ENCODE data around the gene CNIH2. TPM values are rescaled to one million over a fixed set of nuclear protein-coding genes. Genes with fewer than 3 reads are reported as not detected.
A peak's percentile ranks its signal among the peaks of the same experiment; 100 is the strongest.

Gene CNIH2
- total and polyA plus RNA-seq, 9 of the 15 experiments (the other 6 are each of a cell fraction or from before 2014, with no cell fraction given) = 0.26 to 0.89 (median 0.40) TPM; not detected in 4

DNA sequence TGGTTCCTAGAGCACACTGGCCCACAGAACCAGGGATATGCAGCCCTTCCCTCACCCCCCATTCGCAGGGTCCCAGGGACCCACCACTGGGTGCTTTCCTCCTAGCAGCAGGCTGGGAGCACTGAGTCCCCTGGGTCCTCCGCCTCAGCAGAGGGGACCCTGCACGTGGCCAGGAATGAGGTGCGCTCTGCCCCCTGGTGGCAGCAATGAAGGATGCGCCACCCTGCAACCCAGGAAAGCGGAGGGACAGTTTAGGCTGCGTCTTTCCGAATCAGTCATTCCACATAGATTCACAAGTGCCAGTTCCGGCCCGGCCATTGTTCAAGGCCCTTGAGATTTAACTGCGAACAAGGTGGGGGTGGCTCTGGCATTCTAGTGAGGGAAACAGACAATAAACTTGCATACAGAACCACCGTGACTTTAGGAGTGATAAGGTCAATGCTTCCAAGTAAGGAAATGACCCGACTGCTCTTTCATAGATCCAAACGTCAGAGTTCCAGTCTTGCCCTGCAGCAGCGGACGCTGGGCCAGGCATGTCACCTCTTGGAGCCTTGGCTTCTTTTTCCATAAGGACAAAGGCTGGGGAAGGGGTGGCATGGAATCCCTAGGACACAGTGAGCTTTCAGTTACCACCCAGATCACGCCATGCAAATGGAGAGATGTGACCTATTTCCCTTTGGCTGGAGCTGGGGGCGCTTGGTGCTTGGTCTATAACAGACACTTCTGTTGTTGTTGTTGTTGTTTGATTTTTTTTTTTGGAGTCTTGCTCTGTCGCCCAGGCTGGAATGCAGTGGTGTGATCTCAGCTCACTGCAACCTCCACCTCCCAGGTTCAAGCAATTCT, 50.5 kb downstream of the CNIH2 start (continued):
- TF ChIP-seq CEBPB (tag; IDR thresholded peaks at IDR 0.05) (no peak), GTF2F1 (IDR thresholded peaks at IDR 0.05; ENCODE audit: low read depth, low read length) (no peak), E2F3 (CRISPR knock-in tag; IDR thresholded peaks at IDR 0.05) (no peak), RBM34 (IDR thresholded peaks at IDR 0.05; ENCODE audit: borderline replicate concordance, insufficient read depth, low read length) (no peak), RFX1 (IDR thresholded peaks at IDR 0.05) (no peak), LCOR (CRISPR knock-in tag; IDR thresholded peaks at IDR 0.05) (0 out of 2 replicates have a peak, but pooled peaks have one; percentile 49), TGIF2 (CRISPR knock-in tag; IDR thresholded peaks at IDR 0.05) (no peak)
- TF ChIP-seq, protein P1, sequence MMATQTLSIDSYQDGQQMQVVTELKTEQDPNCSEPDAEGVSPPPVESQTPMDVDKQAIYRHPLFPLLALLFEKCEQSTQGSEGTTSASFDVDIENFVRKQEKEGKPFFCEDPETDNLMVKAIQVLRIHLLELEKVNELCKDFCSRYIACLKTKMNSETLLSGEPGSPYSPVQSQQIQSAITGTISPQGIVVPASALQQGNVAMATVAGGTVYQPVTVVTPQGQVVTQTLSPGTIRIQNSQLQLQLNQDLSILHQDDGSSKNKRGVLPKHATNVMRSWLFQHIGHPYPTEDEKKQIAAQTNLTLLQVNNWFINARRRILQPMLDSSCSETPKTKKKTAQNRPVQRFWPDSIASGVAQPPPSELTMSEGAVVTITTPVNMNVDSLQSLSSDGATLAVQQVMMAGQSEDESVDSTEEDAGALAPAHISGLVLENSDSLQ (IDR thresholded peaks at IDR 0.05) = no peak
- TF ChIP-seq, protein P2, sequence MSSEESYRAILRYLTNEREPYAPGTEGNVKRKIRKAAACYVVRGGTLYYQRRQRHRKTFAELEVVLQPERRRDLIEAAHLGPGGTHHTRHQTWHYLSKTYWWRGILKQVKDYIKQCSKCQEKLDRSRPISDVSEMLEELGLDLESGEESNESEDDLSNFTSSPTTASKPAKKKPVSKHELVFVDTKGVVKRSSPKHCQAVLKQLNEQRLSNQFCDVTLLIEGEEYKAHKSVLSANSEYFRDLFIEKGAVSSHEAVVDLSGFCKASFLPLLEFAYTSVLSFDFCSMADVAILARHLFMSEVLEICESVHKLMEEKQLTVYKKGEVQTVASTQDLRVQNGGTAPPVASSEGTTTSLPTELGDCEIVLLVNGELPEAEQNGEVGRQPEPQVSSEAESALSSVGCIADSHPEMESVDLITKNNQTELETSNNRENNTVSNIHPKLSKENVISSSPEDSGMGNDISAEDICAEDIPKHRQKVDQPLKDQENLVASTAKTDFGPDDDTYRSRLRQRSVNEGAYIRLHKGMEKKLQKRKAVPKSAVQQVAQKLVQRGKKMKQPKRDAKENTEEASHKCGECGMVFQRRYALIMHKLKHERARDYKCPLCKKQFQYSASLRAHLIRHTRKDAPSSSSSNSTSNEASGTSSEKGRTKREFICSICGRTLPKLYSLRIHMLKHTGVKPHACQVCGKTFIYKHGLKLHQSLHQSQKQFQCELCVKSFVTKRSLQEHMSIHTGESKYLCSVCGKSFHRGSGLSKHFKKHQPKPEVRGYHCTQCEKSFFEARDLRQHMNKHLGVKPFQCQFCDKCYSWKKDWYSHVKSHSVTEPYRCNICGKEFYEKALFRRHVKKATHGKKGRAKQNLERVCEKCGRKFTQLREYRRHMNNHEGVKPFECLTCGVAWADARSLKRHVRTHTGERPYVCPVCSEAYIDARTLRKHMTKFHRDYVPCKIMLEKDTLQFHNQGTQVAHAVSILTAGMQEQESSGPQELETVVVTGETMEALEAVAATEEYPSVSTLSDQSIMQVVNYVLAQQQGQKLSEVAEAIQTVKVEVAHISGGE (CRISPR knock-in tag; IDR thresholded peaks at IDR 0.05) = peak in 1 of 3 experiments; percentile 56; a peak in 1 of 6 replicates
- TF ChIP-seq, protein P3, sequence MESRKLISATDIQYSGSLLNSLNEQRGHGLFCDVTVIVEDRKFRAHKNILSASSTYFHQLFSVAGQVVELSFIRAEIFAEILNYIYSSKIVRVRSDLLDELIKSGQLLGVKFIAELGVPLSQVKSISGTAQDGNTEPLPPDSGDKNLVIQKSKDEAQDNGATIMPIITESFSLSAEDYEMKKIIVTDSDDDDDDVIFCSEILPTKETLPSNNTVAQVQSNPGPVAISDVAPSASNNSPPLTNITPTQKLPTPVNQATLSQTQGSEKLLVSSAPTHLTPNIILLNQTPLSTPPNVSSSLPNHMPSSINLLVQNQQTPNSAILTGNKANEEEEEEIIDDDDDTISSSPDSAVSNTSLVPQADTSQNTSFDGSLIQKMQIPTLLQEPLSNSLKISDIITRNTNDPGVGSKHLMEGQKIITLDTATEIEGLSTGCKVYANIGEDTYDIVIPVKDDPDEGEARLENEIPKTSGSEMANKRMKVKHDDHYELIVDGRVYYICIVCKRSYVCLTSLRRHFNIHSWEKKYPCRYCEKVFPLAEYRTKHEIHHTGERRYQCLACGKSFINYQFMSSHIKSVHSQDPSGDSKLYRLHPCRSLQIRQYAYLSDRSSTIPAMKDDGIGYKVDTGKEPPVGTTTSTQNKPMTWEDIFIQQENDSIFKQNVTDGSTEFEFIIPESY (CRISPR knock-in tag; IDR thresholded peaks at IDR 0.05) = no peak; the same call in 1 of the 2 replicates
- TF ChIP-seq, protein P4, sequence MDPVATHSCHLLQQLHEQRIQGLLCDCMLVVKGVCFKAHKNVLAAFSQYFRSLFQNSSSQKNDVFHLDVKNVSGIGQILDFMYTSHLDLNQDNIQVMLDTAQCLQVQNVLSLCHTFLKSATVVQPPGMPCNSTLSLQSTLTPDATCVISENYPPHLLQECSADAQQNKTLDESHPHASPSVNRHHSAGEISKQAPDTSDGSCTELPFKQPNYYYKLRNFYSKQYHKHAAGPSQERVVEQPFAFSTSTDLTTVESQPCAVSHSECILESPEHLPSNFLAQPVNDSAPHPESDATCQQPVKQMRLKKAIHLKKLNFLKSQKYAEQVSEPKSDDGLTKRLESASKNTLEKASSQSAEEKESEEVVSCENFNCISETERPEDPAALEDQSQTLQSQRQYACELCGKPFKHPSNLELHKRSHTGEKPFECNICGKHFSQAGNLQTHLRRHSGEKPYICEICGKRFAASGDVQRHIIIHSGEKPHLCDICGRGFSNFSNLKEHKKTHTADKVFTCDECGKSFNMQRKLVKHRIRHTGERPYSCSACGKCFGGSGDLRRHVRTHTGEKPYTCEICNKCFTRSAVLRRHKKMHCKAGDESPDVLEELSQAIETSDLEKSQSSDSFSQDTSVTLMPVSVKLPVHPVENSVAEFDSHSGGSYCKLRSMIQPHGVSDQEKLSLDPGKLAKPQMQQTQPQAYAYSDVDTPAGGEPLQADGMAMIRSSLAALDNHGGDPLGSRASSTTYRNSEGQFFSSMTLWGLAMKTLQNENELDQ (CRISPR knock-in tag; IDR thresholded peaks at IDR 0.05; ENCODE audit: borderline replicate concordance) = no peak
- TF ChIP-seq, protein P5, sequence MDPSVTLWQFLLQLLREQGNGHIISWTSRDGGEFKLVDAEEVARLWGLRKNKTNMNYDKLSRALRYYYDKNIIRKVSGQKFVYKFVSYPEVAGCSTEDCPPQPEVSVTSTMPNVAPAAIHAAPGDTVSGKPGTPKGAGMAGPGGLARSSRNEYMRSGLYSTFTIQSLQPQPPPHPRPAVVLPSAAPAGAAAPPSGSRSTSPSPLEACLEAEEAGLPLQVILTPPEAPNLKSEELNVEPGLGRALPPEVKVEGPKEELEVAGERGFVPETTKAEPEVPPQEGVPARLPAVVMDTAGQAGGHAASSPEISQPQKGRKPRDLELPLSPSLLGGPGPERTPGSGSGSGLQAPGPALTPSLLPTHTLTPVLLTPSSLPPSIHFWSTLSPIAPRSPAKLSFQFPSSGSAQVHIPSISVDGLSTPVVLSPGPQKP (CRISPR knock-in tag; IDR thresholded peaks at IDR 0.05) = no peak

Measured in K562 (cell line).